CD4-positive, alpha-beta T cell (primary cell): ENCODE data around the gene NPY4R. TPM values are rescaled to one million over a fixed set of nuclear protein-coding genes. Genes with fewer than 3 reads are reported as not detected.
"Not testable (repeated sequence)": the region's sequence is repeated elsewhere in the genome, so short reads cannot be mapped to it uniquely, and the experiment has no call there.

Experiments
- ATAC-seq: fragments of 200-7000 bp; cut with Tn5 transposase; one replicate; pipeline ENCODE4 v1.10.0; 2022; ENCODE audit warnings: mild to moderate bottlenecking; ENCODE audit not compliant: poor library complexity
- CTCF ChIA-PET: fragments of 350-600 bp; sonication (Branson Sonifier 250); formaldehyde crosslinking; loops from one replicate; lab custom pipeline; 2021; ENCODE audit warnings: antibody characterized with exemption, inconsistent platforms; lab: Charles Lee
- POLR2A ChIA-PET: fragments of 350-600 bp; sonication (Branson Sonifier 250); formaldehyde crosslinking; loops from one replicate; lab custom pipeline; 2021; ENCODE audit warnings: antibody characterized with exemption, inconsistent platforms; lab: Charles Lee
- DNase-seq, 14 experiments: peaks; one replicate each; pipeline ENCODE4 v3.0.0-alpha.2; 2013 to 2020; ENCODE audit warnings: mixed read lengths in 2 of 14
- H3K27ac ChIP-seq, 2 donors: one replicate each; pipeline versions ENCODE4 v1.5.1 to v1.7.0; 2013; ENCODE audit warnings: low read length in 2 of 2, low read depth in 1 of 2, mild to moderate bottlenecking in 1 of 2
- H3K27me3 ChIP-seq, 2 experiments: 1 replicate in 1 of 2; 2 replicates in 1 of 2; pipeline versions ENCODE4 v1.6.1 to v1.7.0; 2013; ENCODE audit warnings: low read length in 2 of 2, control low read depth in 1 of 2, mild to moderate bottlenecking in 1 of 2, moderate library complexity in 1 of 2; ENCODE audit not compliant: insufficient read depth in 2 of 2, control insufficient read depth in 1 of 2
- H3K36me3 ChIP-seq: one replicate; pipeline ENCODE4 v1.6.1; 2013; ENCODE audit warnings: low read length, control low read depth; ENCODE audit not compliant: insufficient read depth
- H3K4me1 ChIP-seq: one replicate; pipeline ENCODE4 v1.6.1; 2013; ENCODE audit warnings: low read length, control low read depth; ENCODE audit not compliant: insufficient read depth
- H3K4me3 ChIP-seq: one replicate; pipeline ENCODE4 v1.5.1; 2013; ENCODE audit warnings: mild to moderate bottlenecking, low read length, moderate library complexity
- H3K9me3 ChIP-seq, 2 experiments: 1 replicate in 1 of 2; 2 replicates in 1 of 2; pipeline versions ENCODE4 v1.6.1 to v1.7.0; 2013; ENCODE audit warnings: low read length in 2 of 2, mild to moderate bottlenecking in 2 of 2, control low read depth in 1 of 2, moderate library complexity in 1 of 2; ENCODE audit not compliant: control insufficient read depth in 1 of 2, insufficient read depth in 1 of 2
- H3K27ac Mint-ChIP-seq: one replicate; pipeline ENCODE4 v1.8.0; 2020; ENCODE audit warnings: mixed read lengths
- H3K27me3 Mint-ChIP-seq: one replicate; pipeline ENCODE4 v1.8.0; 2021; ENCODE audit warnings: mixed read lengths
- H3K36me3 Mint-ChIP-seq: one replicate; pipeline ENCODE4 v1.8.0; 2021; ENCODE audit warnings: low read depth, mixed read lengths
- H3K4me1 Mint-ChIP-seq: one replicate; pipeline ENCODE4 v1.8.0; 2021; ENCODE audit warnings: low read depth, mixed read lengths
- H3K4me3 Mint-ChIP-seq: one replicate; pipeline ENCODE4 v1.8.0; 2020; ENCODE audit warnings: mild to moderate bottlenecking, mixed read lengths
- H3K9me3 Mint-ChIP-seq: one replicate; pipeline ENCODE4 v1.8.0; 2020; ENCODE audit warnings: mixed read lengths
- intact Hi-C, 2 experiments: fragments of 100-400 bp; cut with DNase I in 1 of 2; cut with micrococcal nuclease in 1 of 2; formaldehyde crosslinking; loops; one replicate each; pipeline versions ENCODE4 v1.15.1 to v1.9.0; 2023 to 2025; cut with DNase I, micrococcal nuclease
- total RNA-seq, 174 experiments: library from RNA in 2 of 174; stranded (reverse) in 2 of 174; gene quantifications; one replicate each; pipeline ENCODE4 v1.2.3 and lab custom pipeline; 2021 to 2026

Gene NPY4R
- total RNA-seq, 2 experiments from 2014 or later = not detected

DNA sequence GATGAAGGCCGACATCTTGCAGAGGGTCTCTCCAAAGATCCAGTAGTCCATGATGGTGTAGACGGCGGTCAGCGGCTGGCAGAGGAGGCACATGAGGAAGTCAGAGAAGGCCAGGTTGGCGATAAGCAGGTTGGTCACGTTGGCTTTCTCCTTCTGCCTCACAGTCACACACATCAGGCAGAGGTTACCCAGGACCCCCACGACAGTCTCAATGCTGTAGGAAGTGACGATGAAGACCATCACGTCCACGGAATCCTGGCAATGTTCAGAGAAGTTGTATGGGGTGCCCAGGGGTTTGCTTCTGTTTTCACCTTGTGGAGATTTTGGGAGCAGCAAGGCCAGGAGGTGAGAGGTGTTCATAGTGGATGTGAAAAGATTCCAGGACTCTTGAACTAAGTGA lies 3.5 kb downstream of the NPY4R start:
- H3K4me3 Mint-ChIP-seq, H3K27ac ChIP-seq, H3K9me3 Mint-ChIP-seq, H3K4me1 ChIP-seq, H3K27me3 Mint-ChIP-seq, H3K27me3 ChIP-seq, H3K36me3 Mint-ChIP-seq, DNase-seq, intact Hi-C loops, H3K9me3 ChIP-seq, POLR2A ChIA-PET, ATAC-seq, H3K4me3 ChIP-seq, H3K4me1 Mint-ChIP-seq, H3K36me3 ChIP-seq, H3K27ac Mint-ChIP-seq, CTCF ChIA-PET: not testable (repeated sequence)

DNA sequence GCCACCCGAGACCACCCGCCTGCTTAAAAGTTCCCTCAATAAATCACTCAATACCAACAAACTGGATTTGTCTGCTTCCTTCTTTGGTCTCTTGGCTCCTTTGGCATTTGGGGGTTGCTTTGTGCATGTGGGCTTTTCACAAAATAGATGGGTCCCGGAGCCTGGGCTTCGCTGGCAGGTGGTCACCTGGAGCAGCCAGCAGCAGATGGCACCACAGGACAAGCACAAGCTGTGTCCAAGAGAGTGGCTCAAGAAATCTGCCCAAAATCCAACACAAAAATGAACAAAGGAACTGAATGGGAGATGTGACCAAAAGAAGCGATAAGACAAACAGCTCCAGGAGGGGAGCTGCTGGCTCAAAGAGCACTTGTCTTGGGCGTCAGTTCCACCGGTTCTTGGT lies 6.2 kb downstream of the NPY4R start:
- H3K4me1 Mint-ChIP-seq, ATAC-seq, H3K9me3 ChIP-seq, intact Hi-C loops, DNase-seq, H3K9me3 Mint-ChIP-seq, H3K36me3 ChIP-seq, CTCF ChIA-PET, H3K27ac ChIP-seq, H3K4me3 ChIP-seq, H3K36me3 Mint-ChIP-seq, POLR2A ChIA-PET, H3K27me3 Mint-ChIP-seq, H3K27me3 ChIP-seq, H3K27ac Mint-ChIP-seq, H3K4me3 Mint-ChIP-seq, H3K4me1 ChIP-seq: not testable (repeated sequence)

DNA sequence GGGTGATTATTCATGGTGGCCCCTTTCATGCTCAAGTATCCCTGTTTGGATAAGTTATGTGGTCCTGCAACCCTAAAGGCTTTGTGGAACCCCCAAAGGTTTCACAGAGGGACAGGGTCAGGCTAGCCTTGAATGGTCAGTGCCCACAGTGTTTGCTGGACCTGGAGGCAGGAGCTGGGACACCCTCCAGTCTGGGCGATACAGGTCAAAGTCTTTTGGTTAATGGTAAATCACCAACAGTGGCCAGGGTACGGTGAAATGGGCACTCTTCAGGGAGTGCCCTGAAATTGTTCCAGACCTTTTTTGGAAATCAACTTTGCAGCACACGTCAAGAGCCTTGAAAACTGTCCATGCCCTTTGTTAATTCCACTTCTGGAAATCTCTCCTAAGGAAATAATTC lies 8.7 kb downstream of the NPY4R start:
- H3K9me3 ChIP-seq, H3K4me3 Mint-ChIP-seq, DNase-seq, H3K27me3 Mint-ChIP-seq, H3K36me3 ChIP-seq, H3K27ac Mint-ChIP-seq, H3K4me3 ChIP-seq, H3K4me1 ChIP-seq, CTCF ChIA-PET, H3K27me3 ChIP-seq, H3K36me3 Mint-ChIP-seq, intact Hi-C loops, H3K27ac ChIP-seq, H3K4me1 Mint-ChIP-seq, POLR2A ChIA-PET, ATAC-seq, H3K9me3 Mint-ChIP-seq: not testable (repeated sequence)

DNA sequence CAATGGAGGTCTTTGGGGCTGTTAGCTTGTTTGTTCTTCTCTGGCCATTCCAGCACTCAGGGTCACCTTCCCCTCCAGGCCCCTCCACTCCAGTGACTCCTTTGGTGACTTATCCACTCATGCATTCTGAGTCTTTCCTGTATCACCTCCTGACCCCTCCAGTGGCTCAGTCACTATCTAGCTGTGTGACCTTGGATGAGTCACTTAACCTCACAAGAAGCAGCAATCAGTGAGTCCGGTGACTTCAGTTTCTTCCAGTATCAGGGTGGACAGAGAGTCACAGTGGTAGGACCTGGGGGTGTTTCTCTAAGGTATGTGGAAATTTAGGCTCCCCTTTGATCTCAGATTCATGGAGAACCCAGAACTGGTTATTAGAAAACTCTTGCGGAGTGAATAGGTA lies 9.8 kb downstream of the NPY4R start:
- ATAC-seq, H3K9me3 Mint-ChIP-seq, H3K4me1 Mint-ChIP-seq, DNase-seq, H3K9me3 ChIP-seq, H3K4me1 ChIP-seq, H3K27me3 Mint-ChIP-seq, CTCF ChIA-PET, H3K27ac ChIP-seq, intact Hi-C loops, H3K36me3 Mint-ChIP-seq, H3K4me3 ChIP-seq, POLR2A ChIA-PET, H3K27ac Mint-ChIP-seq, H3K36me3 ChIP-seq, H3K27me3 ChIP-seq, H3K4me3 Mint-ChIP-seq: not testable (repeated sequence)

DNA sequence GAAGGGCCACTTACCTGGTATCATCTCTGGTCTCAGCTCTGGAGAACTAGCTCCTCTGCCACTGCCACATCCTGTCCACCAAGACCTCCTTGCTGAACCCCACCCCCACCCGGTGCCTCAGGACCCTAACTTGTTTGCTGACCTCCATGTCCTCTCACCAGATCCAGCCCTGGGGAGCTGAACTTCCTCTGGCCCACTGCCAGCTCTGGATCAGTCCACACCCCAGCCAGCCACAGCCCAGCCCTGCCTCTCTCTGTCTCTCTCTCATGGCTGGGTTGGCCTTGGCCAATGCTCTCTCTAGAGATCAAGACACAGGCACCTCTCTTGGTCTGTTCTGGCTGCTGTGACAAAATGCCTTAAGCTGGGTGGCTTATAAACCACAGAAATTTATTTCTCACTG lies 14.4 kb downstream of the NPY4R start:
- H3K36me3 Mint-ChIP-seq, H3K9me3 ChIP-seq, H3K4me1 ChIP-seq, H3K4me1 Mint-ChIP-seq, intact Hi-C loops, H3K9me3 Mint-ChIP-seq, H3K4me3 Mint-ChIP-seq, H3K27me3 Mint-ChIP-seq, H3K27me3 ChIP-seq, H3K4me3 ChIP-seq, ATAC-seq, CTCF ChIA-PET, POLR2A ChIA-PET, H3K27ac Mint-ChIP-seq, DNase-seq, H3K27ac ChIP-seq, H3K36me3 ChIP-seq: not testable (repeated sequence)

DNA sequence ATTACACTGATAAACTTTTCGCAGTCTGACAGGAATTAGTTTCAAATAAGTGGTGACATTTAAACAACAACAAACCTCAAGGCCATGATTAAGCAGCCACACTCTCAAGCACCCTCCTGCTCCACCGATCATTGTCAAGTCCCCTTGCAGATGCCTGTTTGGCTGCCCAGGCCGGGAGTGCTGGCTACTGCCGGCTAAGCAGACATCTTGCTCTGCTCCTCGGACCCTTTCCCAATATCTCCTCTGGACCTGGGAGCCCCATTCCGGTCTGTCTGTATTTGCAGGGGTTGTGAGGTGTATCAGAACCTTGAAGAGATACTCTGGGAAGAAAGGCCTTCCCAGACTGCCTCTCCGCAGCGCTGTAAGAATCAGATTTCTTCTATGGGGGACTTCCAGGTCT lies 14.9 kb downstream of the NPY4R start:
- H3K27ac ChIP-seq, H3K4me3 Mint-ChIP-seq, H3K9me3 ChIP-seq, H3K27ac Mint-ChIP-seq, H3K9me3 Mint-ChIP-seq, DNase-seq, H3K36me3 Mint-ChIP-seq, H3K27me3 Mint-ChIP-seq, H3K27me3 ChIP-seq, H3K36me3 ChIP-seq, H3K4me1 ChIP-seq, H3K4me1 Mint-ChIP-seq, intact Hi-C loops, H3K4me3 ChIP-seq, POLR2A ChIA-PET, ATAC-seq, CTCF ChIA-PET: not testable (repeated sequence)

DNA sequence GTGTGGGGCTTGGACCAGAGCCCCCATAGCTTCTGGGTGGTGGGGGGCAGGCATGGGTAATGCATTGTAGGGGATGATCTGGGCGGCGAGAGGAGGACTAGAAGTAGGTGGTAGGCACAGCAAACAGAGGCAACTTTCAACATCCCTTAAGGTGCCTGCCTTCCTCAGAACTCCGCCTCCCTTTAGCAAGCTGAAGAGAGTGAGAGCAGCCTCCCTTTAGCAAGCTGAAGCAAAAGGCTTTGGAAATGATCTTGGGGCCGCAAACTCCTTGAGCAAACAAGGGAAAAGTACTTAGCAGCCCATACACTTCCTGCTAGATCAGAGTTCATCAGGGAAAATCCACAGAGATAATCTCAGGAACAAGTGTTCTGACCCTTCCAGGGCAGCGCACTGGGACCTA lies 18.3 kb downstream of the NPY4R start:
- H3K27me3 Mint-ChIP-seq, H3K4me3 ChIP-seq, ATAC-seq, H3K36me3 Mint-ChIP-seq, H3K27ac ChIP-seq, DNase-seq, H3K9me3 Mint-ChIP-seq, H3K27ac Mint-ChIP-seq, H3K4me3 Mint-ChIP-seq, H3K36me3 ChIP-seq, H3K4me1 Mint-ChIP-seq, CTCF ChIA-PET, POLR2A ChIA-PET, intact Hi-C loops, H3K4me1 ChIP-seq, H3K9me3 ChIP-seq, H3K27me3 ChIP-seq: not testable (repeated sequence)
